Gastrocnemius medialis (tissue), 4 donors: Measurements from ENCODE around the gene NLRP9. TPM values are rescaled to one million over a fixed set of nuclear protein-coding genes. Genes with fewer than 3 reads are reported as not detected.

Source experiments
- ATAC-seq, 2 donors: fragments of 150-250 bp; one replicate each; pipeline ENCODE4 v1.9.1; 2016
- DNase-seq, 2 donors: peaks; one replicate each; pipeline ENCODE4 v3.0.0-alpha.2; 2019
- H3K27ac ChIP-seq, 4 donors: fragments of 200-600 bp; sonication (generic); 1 replicate in 1 of 4; 2 replicates in 3 of 4; pipeline ENCODE4 v1.5.1; 2016 to 2018; ENCODE audit warnings: mild to moderate bottlenecking in 2 of 4, moderate library complexity in 1 of 4
- H3K27me3 ChIP-seq, 3 donors: fragments of 200-600 bp; sonication (generic) in 2 of 3; 1 replicate in 1 of 3; 2 replicates in 2 of 3; pipeline versions ENCODE4 v1.5.1 to v1.6.0; 2016 to 2019; ENCODE audit warnings: mild to moderate bottlenecking in 1 of 3, moderate library complexity in 1 of 3
- H3K36me3 ChIP-seq, 2 donors: fragments of 200-600 bp; sonication (generic) in 1 of 2; one replicate each; pipeline ENCODE4 v1.5.1; 2017 to 2018
- H3K4me1 ChIP-seq, 2 donors: fragments of 200-600 bp; sonication (generic) in 1 of 2; one replicate each; pipeline ENCODE4 v1.5.1; 2016 to 2017; ENCODE audit warnings: mild to moderate bottlenecking in 2 of 2
- H3K4me3 ChIP-seq, 4 donors: fragments of 200-600 bp; sonication (generic) in 3 of 4; 1 replicate in 1 of 4; 2 replicates in 3 of 4; pipeline ENCODE4 v1.5.1; 2016 to 2019; ENCODE audit warnings: mild to moderate bottlenecking in 2 of 4
- H3K9me3 ChIP-seq, 3 donors: fragments of 200-600 bp; sonication (generic) in 2 of 3; 1 replicate in 1 of 3; 2 replicates in 2 of 3; pipeline ENCODE4 v1.5.1; 2016 to 2019
- CTCF ChIP-seq, 5 experiments: fragments of 450-650 bp in 3 of 5; fragments of 200-600 bp in 2 of 5; sonication (generic) in 2 of 5; IDR thresholded peaks in 4 of 5; conservative IDR thresholded peaks in 1 of 5; 1 replicate in 4 of 5; 2 replicates in 1 of 5; pipeline ENCODE4 v1.5.1; 2016 to 2019; ENCODE audit warnings: antibody characterized with exemption in 5 of 5, mild to moderate bottlenecking in 3 of 5, moderate library complexity in 3 of 5
- POLR2A ChIP-seq, 2 donors: fragments of 450-650 bp; IDR thresholded peaks; one replicate each; pipeline ENCODE4 v1.6.1; 2017; ENCODE audit warnings: antibody characterized with exemption in 2 of 2, mild to moderate bottlenecking in 2 of 2, moderate library complexity in 2 of 2
- in situ Hi-C, 4 donors: fragments of 200-750 bp; cut with MboI; loops; one replicate each; pipeline versions ENCODE4 v1.15.0 to v1.8.0; 2017; ENCODE audit warnings: low sequenced_read_pairs in 4 of 4
- intact Hi-C: fragments of 100-400 bp; cut with DNase I; formaldehyde crosslinking; loops from one replicate; pipeline ENCODE4 v1.15.1; 2023; ENCODE audit warnings: low total_unique reads
- total RNA-seq, 4 donors: library from RNA; depleted of rRNA; stranded (reverse); fragments of >200 nt; gene quantifications; one replicate each; pipeline versions ENCODE4 v1.1.0 to v1.2.3, GENCODE V29; 2016

Gene NLRP9
- total RNA-seq, 4 donors from 2014 or later = not detected

GRCh38 chr19:55685776-55686175 lies 52.4 kb downstream of the NLRP9 start:
- in situ Hi-C loops = no loop called here

GRCh38 chr19:55684946-55685681 lies 53.1 kb downstream of the NLRP9 start:
- TF ChIP-seq POLR2A (IDR thresholded peaks at IDR 0.05) = no peak
- TF ChIP-seq CTCF (IDR thresholded peaks at IDR 0.05 in 4 of 5, conservative IDR thresholded peaks at IDR 0.05 in 1 of 5) = no peak
- Histone ChIP-seq H3K27ac (no peak overlapping the region), H3K9me3 (no peaks in the 10 kb centered on the region), H3K27me3 (no peaks in the 10 kb centered on the region), H3K4me1 (no peaks in the 10 kb centered on the region), H3K4me3 (no peak overlapping the region), H3K36me3 (peaks cover 0 to 42% of the 10 kb centered on the region in 2 donors)
- DNase-seq (no peak), ATAC-seq (no peak)
- intact Hi-C loops = no loop called here
- in situ Hi-C loops = no loop called here

More at GRCh38 chr19:55685776-55686175, 52.4 kb downstream of the NLRP9 start:
- H3K27ac ChIP-seq = no peak overlapping the region
- ATAC-seq (no peak), DNase-seq (no peak)
- H3K27me3 ChIP-seq = no peaks in the 10 kb centered on the region
- intact Hi-C loops = no loop called here
- no peaks in the 10 kb centered on the region for H3K9me3 ChIP-seq
- TF ChIP-seq POLR2A (IDR thresholded peaks at IDR 0.05) = no peak
- no peak for TF ChIP-seq CTCF (IDR thresholded peaks at IDR 0.05 in 4 of 5, conservative IDR thresholded peaks at IDR 0.05 in 1 of 5)
- no peak overlapping the region for H3K4me3 ChIP-seq
- no peaks in the 10 kb centered on the region for H3K4me1 ChIP-seq
- peaks cover 0 to 48% of the 10 kb centered on the region in 2 donors for H3K36me3 ChIP-seq

GRCh38 chr19:55683449-55684261 lies 54.5 kb downstream of the NLRP9 start:
- Histone ChIP-seq H3K36me3 (peaks cover 0 to 42% of the 10 kb centered on the region in 2 donors), H3K4me1 (peaks cover under 1 to 4% of the 10 kb centered on the region in 2 donors), H3K27ac (no peak overlapping the region), H3K27me3 (no peaks in the 10 kb centered on the region), H3K4me3 (no peak overlapping the region), H3K9me3 (no peaks in the 10 kb centered on the region)
- intact Hi-C loops (no loop called here), in situ Hi-C loops (no loop called here)
- TF ChIP-seq POLR2A (IDR thresholded peaks at IDR 0.05) = no peak
- no peak for TF ChIP-seq CTCF (IDR thresholded peaks at IDR 0.05 in 4 of 5, conservative IDR thresholded peaks at IDR 0.05 in 1 of 5)
- ATAC-seq (no peak), DNase-seq (no peak)

GRCh38 chr19:55681131-55682092 lies 56.8 kb downstream of the NLRP9 start:
- intact Hi-C loops = no loop called here
- Histone ChIP-seq H3K27ac (no peak overlapping the region), H3K9me3 (no peaks in the 10 kb centered on the region), H3K4me3 (no peak overlapping the region), H3K27me3 (no peaks in the 10 kb centered on the region), H3K4me1 (peaks cover 19 to 23% of the 10 kb centered on the region in 2 donors), H3K36me3 (peaks cover 0 to 42% of the 10 kb centered on the region in 2 donors)
- no peak for TF ChIP-seq CTCF (IDR thresholded peaks at IDR 0.05 in 4 of 5, conservative IDR thresholded peaks at IDR 0.05 in 1 of 5)
- ATAC-seq = no peak
- no peak for DNase-seq
- in situ Hi-C loops = no loop called here
